ENCODE data around the gene CBX3. TPM values are rescaled to one million over a fixed set of nuclear protein-coding genes. Genes with fewer than 3 reads are reported as not detected.

CBX3 gene
- total and polyA plus RNA-seq, 10 of the 15 experiments (the other 5 are each of a cell fraction or from before 2014, with no cell fraction given): 153 to 307 (median 225) TPM

DNA sequence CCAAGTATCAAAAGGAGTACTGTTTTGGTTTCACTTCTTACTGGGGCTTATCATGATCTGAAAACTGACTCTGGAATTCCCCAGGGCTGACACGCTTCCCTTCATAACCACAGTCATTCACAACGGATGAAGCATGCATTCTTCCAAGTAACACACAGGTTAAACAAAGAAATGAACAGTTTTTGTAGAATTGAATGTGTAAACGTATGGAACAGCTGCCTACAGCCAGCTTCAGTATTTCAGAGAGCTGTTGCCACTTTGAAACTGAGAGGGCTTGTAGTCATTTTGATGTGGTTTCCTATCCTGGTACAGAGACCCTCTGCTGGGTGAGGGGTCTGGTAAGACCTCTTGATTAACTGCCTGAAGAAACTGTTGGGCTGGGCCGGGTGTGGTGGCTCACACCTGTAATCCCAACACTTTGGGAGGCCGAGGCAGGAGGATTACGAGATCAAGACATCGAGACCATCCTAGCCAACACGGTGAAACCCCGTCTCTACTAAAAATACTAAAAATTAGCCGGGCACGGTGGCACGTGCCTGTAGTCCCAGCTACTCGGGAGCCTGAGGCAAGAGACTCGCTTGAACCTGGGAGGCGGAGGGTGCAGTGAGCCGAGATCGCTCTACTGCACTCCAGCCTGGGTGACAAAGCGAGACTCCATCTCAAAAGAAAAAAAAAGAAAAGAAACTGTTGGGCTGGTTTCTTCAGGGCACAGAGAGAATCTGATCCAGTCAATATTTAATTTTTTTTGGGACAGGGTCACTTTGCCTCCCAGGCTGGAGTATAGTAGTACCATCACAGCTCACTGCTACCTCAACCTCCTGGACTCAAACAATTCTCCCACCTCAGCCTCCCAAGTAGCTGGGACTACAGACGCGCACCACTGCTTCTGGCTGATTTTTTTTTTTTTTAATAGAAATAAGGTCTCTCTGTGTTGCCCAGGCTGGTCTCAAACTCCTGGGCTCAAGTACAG lies 44.8 kb upstream of the CBX3 start (continued):
- TF ChIP-seq RB1 (IDR thresholded peaks at IDR 0.05; ENCODE audit: borderline replicate concordance) (no peak), MEF2A (IDR thresholded peaks at IDR 0.05; ENCODE audit: insufficient read depth, low read depth, low read length) (peak; percentile 73), ZZZ3 (IDR thresholded peaks at IDR 0.05; ENCODE audit: control insufficient read depth, insufficient read length, low read depth) (no peak), NFIC (IDR thresholded peaks at IDR 0.05; ENCODE audit: low read depth, low read length) (peak; percentile 83), MAX (IDR thresholded peaks at IDR 0.05; ENCODE audit: low read depth, low read length) (0 out of 2 replicates have a peak, but pooled peaks have one; percentile 45), CTCF (IDR thresholded peaks at IDR 0.05 in 2 of 3, conservative IDR thresholded peaks at IDR 0.05 in 1 of 3; ENCODE audit: control insufficient read depth in 2 of 3, extremely low read depth in 1 of 3, insufficient read depth in 1 of 3, low read depth in 3 of 3, low read length in 3 of 3) (no peak), MEF2B (IDR thresholded peaks at IDR 0.05; ENCODE audit: partially characterized antibody, poor library complexity, severe bottlenecking) (peak; percentile 78), TBL1XR1 (IDR thresholded peaks at IDR 0.05; ENCODE audit: low read depth, low read length) (no peak), RFX5 (IDR thresholded peaks at IDR 0.05; ENCODE audit: low read depth, low read length) (no peak), NBN (IDR thresholded peaks at IDR 0.05) (peak; percentile 82; the same call in 1 of the 2 replicates), ZBTB4 (CRISPR knock-in tag; IDR thresholded peaks at IDR 0.05) (no peak), IRF5 (IDR thresholded peaks at IDR 0.05; ENCODE audit: borderline replicate concordance) (no peak), CHD1 (IDR thresholded peaks at IDR 0.05; ENCODE audit: low read depth, low read length) (no peak), YY1 (IDR thresholded peaks at IDR 0.05; ENCODE audit: low read depth, low read length) (no peak)
- TF ChIP-seq, protein P1, sequence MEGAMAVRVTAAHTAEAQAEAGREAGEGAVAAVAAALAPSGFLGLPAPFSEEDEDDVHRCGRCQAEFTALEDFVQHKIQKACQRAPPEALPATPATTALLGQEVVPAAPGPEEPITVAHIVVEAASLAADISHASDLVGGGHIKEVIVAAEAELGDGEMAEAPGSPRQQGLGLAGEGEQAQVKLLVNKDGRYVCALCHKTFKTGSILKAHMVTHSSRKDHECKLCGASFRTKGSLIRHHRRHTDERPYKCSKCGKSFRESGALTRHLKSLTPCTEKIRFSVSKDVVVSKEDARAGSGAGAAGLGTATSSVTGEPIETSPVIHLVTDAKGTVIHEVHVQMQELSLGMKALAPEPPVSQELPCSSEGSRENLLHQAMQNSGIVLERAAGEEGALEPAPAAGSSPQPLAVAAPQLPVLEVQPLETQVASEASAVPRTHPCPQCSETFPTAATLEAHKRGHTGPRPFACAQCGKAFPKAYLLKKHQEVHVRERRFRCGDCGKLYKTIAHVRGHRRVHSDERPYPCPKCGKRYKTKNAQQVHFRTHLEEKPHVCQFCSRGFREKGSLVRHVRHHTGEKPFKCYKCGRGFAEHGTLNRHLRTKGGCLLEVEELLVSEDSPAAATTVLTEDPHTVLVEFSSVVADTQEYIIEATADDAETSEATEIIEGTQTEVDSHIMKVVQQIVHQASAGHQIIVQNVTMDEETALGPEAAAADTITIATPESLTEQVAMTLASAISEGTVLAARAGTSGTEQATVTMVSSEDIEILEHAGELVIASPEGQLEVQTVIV (IDR thresholded peaks at IDR 0.05; ENCODE audit: borderline replicate concordance, partially characterized antibody): no peak
- TF ChIP-seq, protein P2, sequence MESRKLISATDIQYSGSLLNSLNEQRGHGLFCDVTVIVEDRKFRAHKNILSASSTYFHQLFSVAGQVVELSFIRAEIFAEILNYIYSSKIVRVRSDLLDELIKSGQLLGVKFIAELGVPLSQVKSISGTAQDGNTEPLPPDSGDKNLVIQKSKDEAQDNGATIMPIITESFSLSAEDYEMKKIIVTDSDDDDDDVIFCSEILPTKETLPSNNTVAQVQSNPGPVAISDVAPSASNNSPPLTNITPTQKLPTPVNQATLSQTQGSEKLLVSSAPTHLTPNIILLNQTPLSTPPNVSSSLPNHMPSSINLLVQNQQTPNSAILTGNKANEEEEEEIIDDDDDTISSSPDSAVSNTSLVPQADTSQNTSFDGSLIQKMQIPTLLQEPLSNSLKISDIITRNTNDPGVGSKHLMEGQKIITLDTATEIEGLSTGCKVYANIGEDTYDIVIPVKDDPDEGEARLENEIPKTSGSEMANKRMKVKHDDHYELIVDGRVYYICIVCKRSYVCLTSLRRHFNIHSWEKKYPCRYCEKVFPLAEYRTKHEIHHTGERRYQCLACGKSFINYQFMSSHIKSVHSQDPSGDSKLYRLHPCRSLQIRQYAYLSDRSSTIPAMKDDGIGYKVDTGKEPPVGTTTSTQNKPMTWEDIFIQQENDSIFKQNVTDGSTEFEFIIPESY (IDR thresholded peaks at IDR 0.05): no peak

Data from GM12878 (cell line).